ENCODE measurements around the gene OBP2A. TPM values are rescaled to one million over a fixed set of nuclear protein-coding genes. Genes with fewer than 3 reads are reported as not detected.
A peak's percentile ranks its signal among the peaks of the same experiment; 100 is the strongest.

OBP2A gene
- total RNA-seq, 1 donor from 2014 or later, result not detected

DNA sequence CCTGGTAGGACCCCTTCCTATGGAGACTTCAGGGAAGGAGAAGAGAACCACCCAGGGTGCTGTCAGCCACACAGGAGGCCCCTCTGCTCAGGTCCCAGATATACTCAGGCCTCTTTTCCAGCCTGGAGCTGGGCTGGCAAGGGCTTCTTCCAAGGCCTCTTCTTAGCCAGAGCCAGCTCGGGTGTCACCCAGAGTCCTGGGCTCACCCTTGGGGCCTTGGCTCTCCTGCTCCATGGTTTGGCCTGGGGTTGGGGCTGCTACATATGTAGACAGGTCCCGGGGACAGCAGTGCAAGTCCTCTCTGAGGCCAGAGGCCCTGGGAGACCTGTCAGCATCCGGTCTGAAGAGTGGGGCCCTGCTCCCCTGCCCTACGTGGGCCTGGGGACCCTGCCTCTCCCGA, 38.4 kb downstream of the OBP2A start:
- ATAC-seq (ENCODE audit: poor library complexity) (no peak), DNase-seq (no peak)

DNA sequence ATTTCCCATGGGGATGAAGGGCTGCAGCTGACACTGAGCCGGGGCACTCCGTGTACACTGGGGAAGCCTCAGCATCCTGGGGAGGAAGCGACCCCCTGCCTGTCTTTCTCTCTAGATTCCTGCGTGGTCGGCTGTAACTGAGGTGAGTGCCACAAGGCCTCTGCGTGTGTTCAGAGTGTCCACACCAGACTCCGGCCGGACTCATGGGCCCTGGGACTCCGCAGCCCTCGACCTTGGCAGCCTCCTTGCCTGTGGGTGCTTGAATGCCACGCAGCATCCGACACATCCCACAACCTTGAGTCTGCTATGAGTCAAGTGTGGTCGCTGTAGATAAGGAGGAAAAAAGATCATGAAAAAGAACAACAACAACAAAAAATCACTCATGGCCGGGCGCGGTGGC, 39.0 kb downstream of the OBP2A start:
- ATAC-seq (ENCODE audit: poor library complexity) (no peak), DNase-seq (no peak)
- intact Hi-C loops (cut with DNase I), result no loop called here

More for the DNA sequence above, 38.4 kb downstream of the OBP2A start:
- intact Hi-C loops (cut with DNase I), result no loop called here

DNA sequence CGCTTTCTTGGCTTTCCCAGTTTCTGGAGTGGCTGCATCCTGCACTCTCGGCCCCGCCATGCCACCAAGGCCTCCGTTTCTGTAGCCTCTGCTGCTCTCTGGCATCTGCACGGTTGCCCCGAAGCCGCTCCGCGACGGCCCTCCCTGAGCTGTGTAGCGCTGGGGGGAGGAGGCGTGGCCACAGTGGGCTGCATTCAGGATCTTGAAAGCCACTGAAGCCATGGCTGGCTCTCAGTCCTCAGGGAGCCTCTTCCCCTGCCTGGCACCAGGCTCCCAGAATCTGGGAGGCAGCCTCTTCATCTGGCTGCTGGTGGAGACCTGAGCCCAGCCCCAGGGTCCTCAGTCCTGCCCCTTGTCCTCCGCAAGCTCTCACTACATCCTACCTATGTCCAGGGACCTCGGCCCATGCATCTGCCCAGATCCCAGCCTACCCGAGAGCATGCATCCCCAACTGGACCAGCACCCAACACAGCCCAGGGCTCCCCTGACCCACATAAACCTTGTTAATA, 40.7 kb downstream of the OBP2A start:
- DNase-seq (no peak), ATAC-seq (ENCODE audit: poor library complexity) (no peak)
- intact Hi-C loops (cut with DNase I), result no loop called here

DNA sequence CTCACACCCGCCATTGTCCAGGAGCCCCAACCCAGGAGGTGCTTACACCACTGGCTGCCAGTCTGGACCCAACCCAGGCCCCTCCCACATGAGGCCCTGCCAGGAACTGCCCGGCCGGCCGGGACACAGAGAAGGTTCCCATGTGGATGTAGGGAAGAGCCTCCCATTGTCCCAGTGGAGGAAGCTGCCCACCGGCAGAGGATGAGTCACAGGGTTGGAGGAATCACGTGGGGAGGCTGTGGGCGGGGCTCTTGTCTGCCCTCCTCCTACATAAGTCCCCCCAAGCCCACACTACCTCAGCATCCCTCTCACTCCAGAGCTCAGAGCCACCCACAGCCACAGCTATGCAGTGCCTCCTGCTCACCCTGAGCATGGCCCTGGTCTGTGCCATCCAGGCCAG, 41.7 kb downstream of the OBP2A start:
- ATAC-seq (ENCODE audit: poor library complexity) (no peak), DNase-seq (no peak)
- intact Hi-C loops (cut with DNase I), result no loop called here

DNA sequence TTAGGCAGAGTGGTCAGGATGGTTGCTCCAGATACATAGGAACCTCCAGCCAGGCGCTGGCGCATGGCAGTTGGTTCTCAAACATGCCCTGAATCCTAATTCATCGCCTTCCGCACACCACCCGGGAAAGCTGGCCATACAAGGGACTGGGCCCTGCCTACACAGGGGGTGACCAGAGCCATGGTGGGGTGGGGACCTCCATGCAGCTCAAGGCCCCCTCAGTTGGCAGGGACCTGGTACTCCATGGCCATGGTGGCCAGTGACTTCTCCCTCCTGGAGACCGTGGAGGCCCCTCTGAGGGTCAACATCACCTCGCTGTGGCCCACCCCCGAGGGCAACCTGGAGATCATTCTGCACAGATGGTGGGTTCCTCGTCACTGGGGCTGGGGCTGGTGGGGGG, 42.4 kb downstream of the OBP2A start:
- intact Hi-C loops (cut with DNase I), result no loop called here
- no peak for ATAC-seq (ENCODE audit: poor library complexity)
- no peak for DNase-seq

DNA sequence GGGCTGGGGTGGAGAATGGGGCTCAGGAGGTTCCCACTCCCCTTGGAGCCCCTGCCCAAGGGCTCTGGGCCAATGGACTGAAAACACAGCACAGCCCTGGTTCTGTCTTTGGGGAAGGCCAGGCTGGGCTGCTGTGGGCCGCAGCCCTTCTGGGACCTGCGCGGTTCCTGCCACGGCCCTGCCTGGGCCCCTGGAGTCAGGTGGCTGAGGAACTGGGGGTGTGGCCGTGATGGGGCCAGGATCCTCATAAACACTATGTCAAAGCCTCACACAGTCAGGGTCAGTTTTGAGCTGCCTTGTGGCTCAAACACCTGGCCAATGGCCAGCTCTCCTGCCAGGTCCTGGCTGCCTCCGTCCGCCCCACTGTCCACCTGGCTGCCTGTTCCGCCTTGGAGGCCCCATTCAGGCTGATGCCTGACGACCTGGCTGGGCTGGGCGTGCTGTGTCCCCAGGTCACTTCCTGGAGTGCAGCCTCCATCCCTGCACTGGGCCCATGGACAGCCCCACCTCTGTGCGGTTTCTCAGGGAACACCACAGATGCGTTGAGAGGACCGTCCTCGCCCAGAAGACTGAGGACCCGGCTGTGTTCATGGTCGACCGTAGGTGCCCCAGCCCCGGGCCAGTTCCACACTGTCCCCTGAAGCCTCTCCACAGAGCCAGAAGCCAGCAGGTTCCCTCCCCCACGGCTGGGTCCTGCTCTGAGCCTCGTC, 43.1 kb downstream of the OBP2A start:
- intact Hi-C loops (cut with DNase I), result no loop called here
- DNase-seq (no peak), ATAC-seq (ENCODE audit: poor library complexity) (no peak)

DNA sequence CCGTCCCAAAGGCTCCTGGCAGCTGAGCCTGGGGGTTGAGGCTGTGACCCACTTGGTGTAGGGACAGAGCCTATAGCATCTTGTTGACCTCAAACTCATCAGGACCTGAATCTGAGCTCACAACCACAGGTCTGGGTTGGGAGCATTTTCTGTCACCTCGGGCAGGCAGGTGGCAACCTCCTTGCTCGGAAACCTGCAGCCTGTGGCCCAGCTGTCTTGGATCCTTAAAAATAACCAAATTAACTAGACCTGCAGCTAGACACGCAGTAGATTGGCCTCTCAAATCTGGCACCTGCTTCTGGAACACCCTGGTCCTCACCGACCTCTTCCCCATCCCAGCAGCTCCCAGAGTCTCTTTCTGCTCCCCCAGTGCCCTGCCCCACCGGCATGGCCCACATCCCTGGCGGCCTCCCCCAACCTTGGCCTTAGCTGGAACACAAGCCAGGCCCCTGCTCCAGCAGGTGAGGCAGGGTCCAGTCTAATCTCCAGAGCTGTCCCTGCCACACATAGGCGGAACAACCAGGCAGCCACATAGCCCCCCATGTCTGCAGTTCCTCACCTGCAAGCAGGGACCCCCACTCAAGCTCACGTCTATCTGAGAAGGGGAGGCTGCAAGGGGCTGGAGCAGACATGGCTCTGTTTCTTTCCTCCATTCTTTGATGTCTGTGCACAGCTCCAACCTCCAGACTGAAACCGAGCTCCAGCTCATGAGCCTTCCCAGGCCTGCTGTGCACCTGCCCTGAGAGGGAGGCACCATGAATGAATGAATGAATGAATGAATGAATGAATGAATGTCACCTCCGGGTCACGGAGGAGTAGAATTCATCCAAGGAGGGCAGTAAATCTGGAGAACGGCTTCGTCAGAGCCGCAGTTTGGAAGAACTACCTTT, 43.9 kb downstream of the OBP2A start:
- ATAC-seq (ENCODE audit: poor library complexity), result no peak
- intact Hi-C loops (cut with DNase I), result no loop called here
- no peak for DNase-seq

DNA sequence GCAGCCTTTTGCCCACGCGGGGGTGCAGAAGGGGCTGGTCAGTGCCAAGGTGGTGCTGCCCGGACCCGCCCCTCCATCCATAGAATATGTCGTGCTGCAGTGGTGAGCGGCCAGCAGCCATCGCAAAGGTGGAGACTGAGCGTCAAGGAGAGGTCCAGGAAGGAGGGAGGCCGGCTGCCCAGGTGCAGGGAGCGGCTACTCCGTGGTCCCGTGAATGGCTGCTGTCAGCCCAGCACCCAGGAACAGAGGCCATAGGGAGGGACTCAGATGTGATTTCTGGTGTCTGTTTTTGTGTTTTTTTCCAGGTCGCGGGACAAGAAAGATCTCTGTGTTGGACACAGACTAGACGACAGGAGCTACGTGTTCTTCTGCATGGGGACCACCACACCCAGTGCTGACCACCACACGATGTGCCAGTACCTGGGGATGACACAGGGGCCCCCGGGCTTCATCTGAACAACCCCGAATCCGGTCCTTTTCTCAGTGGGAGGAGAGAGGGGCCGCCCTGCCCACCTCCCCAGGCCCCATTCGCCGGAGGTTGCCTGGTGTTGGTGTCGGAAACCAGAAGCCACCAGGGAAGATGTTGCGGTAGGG, 44.7 kb downstream of the OBP2A start:
- intact Hi-C loops (cut with DNase I), result no loop called here
- DNase-seq, result no peak
- no peak for ATAC-seq (ENCODE audit: poor library complexity)

DNA sequence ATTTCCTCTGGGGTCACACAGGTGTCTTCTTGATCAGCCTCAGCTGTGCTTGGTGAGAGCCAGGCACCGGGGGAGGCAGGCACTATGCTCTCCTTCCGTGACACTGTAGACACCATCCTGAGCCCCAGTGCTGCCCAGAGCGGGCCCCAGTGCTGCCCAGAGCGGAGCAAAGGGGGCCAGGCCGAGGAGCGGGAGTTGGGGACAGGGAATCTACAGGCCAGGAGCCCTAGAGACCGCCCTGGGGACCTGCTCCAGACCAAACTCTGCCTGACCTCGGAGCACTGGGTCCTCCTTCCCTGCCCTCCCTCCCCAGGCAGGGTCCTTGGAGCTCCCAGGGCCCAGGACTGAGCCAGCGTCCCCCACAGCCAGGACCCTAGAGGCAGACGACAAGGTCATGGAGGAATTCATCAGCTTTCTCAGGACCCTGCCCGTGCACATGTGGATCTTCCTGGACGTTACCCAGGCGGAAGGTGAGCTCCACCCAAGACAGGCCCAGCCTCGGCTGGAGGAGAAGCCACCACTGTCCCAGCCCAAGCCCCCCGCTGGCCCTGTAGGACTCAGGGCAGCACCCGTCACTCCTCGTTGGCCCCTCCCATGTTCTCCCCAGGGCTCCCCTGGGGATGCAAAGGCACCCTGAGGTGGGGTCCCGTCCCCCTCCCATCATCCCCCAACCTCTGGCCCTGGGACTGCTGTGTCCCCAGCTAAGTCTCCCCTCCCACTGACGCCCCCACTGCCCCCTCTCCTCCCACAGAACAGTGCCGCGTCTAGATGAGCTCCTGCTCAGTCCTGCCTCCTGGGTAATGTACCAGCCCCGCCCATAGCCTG, 45.8 kb downstream of the OBP2A start:
- ATAC-seq (ENCODE audit: poor library complexity), result no peak
- peak; percentile 22 for DNase-seq
- intact Hi-C loops (cut with DNase I), result no loop called here

DNA sequence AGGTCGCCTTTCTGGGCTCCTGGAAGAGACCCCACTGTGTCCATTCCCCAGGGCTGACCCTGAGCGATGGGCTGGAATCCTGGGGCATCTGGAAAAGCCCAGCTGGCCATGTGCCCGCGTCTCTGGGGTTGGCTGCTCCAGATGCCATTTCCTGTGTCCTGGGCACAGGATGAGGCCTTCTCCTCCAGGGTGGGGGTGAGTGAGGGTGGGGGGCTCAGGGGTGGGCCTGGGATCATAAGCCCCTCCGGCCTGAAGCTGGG, 46.3 kb downstream of the OBP2A start:
- intact Hi-C loops (cut with DNase I), result no loop called here
- ATAC-seq (ENCODE audit: poor library complexity) (no peak), DNase-seq (peak; percentile 26)

DNA sequence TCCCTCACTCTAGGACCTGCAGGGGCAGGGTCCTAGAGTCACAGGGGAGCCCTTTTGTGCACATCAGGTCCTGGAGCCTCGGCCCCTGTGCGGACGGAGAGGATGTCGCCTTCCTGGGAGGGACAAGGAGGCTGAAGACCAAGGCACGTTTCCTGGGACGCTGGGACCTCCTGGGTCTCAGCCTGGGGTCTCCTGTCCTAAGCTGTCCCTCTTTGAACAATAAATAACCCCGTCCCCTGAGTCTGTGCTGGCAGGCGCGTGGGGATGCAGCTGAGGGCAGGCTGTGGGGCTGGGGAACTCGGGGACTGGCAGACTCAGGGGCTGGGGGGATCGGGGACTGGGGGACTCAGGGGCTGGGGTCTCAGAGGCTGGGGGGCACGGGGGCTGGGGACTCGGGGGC, 46.7 kb downstream of the OBP2A start:
- intact Hi-C loops (cut with DNase I), result no loop called here
- DNase-seq (no peak), ATAC-seq (ENCODE audit: poor library complexity) (no peak)

DNA sequence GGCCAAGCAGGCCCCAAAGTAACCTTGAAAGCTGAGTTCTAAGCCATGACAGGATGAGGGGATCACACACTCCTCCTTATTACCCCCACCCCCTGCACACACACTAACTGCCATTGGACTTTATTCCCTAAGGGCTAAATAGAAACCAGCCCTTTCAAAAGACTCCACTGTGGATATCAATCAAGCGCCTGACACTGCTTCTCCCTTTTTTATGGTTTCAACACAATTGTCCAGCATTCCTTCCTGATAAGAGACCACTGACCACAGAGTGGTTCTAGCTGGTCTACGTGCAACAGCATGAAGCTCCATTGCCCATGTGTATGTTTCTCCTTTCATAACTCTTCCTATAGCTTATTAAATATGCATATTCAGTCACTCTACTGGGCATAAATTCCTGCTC, 50.3 kb downstream of the OBP2A start:
- intact Hi-C loops (cut with DNase I), result no loop called here
- ATAC-seq (ENCODE audit: poor library complexity), result no peak
- no peak for DNase-seq

Other genes starting within 250 kb of the OBP2A start
- gene PPP1R26, start 66.3 kb upstream of the OBP2A start, total RNA-seq, result 23.3 TPM
- 41.7 TPM for gene MRPS2, start 45.4 kb upstream of the OBP2A start, total RNA-seq
- gene LCN1, start 24.7 kb upstream of the OBP2A start, total RNA-seq, result not detected
- not detected for gene PAEP, start 15.6 kb downstream of the OBP2A start, total RNA-seq
- gene GLT6D1, start 93.4 kb downstream of the OBP2A start, total RNA-seq, result not detected
- gene LCN9, start 117.2 kb downstream of the OBP2A start, total RNA-seq, result not detected
- not detected for gene SOHLH1, start 153.4 kb downstream of the OBP2A start, total RNA-seq
- 3.9 TPM for gene KCNT1, start 156.1 kb downstream of the OBP2A start, total RNA-seq

Data from Right ventricle myocardium superior (tissue), 1 donor.